Hindlimb muscle (tissue), 1 donor: ENCODE data around the gene OR2G3. TPM values are rescaled to one million over a fixed set of nuclear protein-coding genes. Genes with fewer than 3 reads are reported as not detected.
A peak's percentile ranks its signal among the peaks of the same experiment; 100 is the strongest.

Source experiments
- DNase-seq: peaks from one replicate; pipeline ENCODE4 v3.0.0-alpha.2; 2013
- polyA plus RNA-seq: library from polyadenylated mRNA; unstranded; fragments of 120-200 nt; gene quantifications from one replicate; pipeline ENCODE4 v1.2.1, GENCODE V29; 2013; ENCODE audit not compliant: insufficient read length

The OR2G3 gene
- not detected for polyA plus RNA-seq

DNA sequence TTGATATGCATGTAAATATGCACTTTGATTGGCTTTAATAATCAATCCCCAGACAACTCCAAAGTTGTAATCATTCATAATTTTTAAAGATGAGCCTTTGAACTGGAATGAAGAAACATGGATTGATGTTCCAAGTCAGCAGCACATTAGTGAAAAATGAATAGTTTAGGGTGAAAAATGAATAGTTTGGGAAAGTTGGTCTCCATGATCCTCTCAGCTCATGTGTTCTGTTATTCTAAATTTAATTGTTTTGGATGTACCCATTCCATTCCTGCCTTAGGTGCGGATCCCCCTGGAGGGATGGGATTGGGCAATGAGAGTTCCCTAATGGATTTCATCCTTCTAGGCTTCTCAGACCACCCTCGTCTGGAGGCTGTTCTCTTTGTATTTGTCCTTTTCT is at the start of gene OR2G3:
Gene OR2G3 (plus strand): TSS at position 301 of the 400 bp plus-strand sequence. CDS start 0 bp downstream, at position 301.
- DNase-seq: no peak

DNA sequence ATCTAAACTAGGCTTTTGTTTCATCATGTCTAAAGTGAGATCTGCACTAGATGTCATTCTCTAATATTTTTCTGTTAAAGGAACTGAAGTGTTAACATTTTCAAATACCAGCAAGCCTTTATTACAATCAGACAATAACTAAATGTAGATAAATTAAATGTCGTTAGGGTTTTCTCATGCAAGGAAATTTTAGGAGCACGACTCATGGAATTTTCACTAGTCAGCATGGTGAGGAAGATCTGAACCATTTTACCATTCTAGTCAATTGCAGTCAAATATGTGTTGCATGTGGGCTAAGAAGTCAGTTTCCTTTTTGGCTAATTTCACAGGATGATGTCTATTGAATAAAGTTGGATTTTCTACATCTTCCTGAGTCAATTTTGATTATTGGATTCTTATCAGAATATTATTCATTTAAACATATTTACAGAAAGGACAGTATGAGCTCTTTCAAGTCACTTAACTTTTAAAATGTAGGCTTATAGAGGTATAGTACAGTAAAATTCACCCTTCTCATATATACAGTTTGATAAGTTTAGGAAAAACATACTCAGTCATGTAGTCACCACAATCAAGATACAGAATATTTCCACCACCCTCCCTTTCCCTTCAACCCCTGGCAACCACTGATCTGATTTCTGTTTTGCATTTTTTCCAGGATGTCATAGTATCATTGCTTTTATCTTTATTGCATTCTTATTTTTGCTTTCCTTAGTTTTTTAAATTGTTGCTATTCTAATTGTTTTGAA is 47.3 kb upstream of the OR2G3 start:
- no peak for DNase-seq

DNA sequence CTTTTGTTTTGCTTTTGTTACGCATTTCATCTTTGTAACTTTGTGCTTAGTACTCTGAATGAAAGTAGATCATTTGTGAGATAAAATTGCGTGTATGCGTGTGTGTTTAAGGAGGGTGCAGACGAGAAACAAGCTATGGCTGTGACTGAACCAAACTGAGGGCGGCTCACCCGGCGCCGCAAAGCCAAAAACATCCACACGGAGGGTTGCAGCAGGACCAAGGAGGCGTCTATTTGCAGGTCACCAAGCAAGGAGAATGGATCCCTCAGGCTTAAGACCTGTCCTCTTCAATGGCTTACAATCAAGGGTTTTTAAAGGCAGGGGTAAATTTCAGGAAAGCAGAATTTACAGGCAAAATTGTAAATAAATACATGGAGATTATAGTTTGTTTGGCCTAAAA is 43.7 kb upstream of the OR2G3 start:
- no peak for DNase-seq

DNA sequence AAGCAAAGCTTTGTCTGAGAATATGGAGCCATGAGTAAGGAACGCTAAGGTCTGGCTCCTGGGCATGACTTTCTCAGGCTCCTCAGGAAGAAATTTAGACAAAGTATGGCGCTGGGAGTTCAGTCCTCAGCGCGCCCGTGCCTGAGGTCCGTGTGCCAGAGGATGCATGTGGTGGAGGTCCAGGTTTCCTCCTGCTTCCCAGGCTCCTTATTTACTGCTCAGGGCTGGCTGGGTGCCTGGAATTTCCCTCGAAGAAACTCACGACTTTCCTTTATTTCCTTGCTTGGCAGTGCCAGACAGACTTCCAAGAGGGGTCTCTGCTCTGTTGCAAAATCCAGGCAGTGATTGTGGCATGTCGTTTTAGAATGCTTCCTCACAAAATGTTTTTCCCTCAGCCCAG is 43.2 kb upstream of the OR2G3 start:
- DNase-seq: no peak

DNA sequence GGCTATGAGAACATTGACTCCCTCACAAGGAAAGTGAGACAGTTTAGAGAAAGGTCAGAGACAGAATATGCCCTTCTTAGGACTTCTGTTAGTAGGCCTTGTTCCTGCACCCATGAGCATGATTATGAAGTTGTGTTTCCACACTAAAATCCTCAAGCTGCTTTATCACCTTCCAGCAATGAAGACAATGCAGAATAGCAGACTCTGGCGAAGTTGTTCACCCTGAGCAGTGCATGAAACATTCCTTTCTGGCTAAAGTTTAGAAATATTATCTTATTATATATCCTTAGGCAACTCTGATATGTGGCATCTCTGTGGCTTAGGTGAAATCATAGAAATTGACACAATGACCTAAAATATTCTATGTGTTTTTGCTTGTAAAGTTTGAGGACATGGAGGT is 31.1 kb upstream of the OR2G3 start:
- DNase-seq: no peak

DNA sequence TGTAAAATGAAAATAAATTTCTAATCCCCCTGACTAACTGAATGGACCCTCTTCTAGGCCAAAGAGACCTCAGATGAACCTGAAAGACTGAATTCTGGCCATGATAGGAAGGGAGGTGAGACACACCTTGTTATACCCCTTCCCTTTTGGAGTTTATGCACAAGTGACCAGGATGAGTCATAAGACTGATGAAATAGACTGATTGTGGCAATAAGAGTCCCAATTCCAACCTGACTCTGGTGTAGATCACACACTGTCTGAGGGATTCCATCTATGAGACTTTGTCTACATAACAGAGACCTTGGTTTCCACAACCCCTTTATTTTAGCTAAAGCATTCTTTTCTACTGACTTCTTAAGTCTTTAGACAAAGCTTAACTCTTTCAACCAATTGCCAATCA is 30.7 kb upstream of the OR2G3 start:
- no peak for DNase-seq

DNA sequence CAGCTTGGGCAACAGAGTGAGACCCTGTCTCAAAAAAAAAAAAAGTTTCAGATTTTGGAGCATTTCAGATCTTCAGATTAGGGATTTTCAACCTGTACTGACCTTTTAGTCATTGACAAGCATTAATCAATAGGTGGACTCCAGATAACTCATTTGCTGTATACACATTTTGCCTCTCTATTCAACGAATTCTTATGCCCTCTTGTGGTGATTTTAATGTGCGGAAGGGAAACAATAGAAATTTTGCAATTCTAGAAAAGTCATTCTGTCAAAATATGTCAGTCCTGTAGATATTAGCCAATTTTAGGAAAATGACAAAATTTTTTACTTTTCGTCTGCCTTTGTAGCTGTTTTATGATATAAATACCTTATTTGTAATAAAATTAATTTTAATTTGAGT is 28.9 kb upstream of the OR2G3 start:
- DNase-seq: no peak

DNA sequence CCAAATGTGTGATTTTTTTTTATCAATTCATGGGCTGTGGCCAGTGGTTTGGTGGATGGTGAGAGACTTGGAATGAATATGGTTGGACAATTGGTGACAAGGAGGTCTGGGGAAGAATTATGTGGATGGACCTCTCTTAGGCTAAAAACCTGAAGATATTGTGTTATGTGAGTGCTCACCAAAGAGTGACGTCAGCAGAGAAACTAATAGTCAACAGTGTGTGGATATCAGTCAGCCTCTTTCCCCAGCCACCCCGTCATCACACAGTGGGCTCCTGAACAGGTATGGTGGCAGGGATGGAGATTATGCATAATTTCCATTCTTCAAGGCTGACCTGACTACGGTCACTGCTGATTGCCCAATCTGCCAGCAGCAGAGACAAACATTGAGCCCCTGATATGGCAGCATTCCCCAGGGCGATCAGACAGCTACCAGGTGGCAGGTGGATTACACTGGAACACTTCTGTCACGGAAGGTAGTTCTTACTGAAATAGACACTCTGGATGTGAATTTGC is 26.4 kb upstream of the OR2G3 start:
- no peak for DNase-seq

DNA sequence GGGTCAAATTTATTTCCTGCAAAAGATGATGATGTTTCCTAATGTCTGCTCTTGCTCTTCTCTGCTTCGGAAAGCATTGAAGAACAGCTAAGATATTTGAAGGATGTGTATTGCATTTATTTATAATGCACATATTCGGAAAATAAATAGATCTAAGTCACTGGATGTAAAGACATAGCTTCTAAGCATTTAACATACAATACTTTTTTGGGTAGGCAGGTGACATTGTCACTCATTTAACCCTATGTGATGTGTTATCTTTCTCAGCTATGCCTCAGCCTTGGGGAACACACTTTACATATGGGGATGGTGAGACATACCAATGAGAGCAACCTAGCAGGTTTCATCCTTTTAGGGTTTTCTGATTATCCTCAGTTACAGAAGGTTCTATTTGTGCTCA is 17.3 kb upstream of the OR2G3 start, which contains the start of gene OR2G2:
Gene OR2G2 (plus strand): TSS at position 301 of the 400 bp plus-strand sequence. CDS start 0 bp downstream, at position 301.
- DNase-seq: no peak

DNA sequence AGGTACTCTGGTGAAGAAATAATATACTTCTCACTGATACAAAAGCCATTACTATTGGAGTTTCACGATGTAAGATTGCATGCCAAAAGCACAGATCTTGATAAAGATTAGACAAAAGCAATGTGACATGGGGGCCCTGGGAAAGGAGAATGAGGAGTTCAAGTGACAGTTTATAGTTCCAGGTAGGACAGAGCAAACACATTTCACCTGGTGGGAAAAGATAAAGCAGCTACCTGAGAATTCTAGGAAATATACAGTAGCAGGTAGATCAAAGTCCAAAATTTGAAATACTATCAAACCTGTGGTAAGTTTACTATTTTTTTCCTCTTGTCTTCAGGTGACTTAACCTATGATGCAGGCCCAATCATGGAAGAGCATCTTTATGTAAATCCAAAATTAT is 8.0 kb downstream of the OR2G3 start:
- no peak for DNase-seq

DNA sequence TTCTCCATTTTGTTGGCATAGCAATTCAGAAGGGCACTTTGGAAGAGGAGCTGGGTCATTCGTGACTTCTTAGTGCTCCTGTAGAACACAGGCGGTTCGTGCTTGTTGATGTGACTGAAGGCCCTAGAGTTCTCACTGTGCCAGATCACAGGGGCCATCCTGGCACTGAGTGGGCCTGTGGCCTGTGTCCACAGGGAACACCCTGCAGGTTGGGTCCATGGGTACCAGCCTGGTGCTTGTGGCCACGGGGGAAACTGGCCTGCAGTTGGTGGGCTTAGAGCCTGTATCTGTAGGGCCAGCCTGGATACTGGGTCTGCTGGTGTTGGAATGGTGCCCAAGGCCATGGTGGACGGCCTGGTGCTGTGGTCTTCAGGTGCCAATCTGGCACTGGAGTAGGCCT is 9.2 kb downstream of the OR2G3 start:
- DNase-seq: no peak

DNA sequence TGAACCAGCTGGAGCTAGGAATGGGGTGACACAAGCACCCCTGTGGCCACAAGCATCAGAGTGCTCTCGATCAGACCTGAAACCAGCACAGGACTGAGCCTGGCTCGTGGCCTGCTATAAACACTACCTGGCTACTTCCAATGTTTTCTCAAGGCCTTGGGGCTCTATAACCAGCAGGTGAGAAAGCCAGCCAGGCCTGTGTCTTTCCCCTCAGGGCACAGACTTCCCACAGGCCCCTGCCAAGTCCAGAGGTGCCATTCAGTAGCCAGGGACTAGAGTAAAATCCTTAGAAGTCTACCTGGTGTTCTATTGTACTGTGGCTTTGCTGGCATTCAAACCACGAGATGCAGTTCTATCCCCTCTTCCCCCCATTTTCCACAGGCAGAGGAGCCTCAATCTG is 22.6 kb downstream of the OR2G3 start:
- DNase-seq: no peak

DNA sequence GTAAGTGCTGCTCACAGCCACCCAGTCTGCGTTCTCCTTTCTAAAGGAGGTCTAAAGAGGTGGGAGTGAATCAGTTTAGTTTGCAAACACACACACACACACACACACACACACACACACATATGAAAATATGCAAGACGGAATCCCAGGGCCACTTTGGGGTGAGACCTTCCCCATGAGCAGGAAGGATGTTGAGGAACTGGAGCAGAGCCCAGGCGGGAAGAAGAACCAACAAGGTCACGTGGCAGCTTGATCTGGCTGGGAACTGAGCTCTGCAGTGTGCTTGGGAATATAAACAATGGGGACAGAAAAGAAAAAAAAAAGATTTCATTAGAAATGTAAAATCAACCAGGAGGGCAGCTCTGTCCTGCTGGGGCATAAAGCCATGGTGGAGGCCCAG is 32.6 kb downstream of the OR2G3 start:
- no peak for DNase-seq

DNA sequence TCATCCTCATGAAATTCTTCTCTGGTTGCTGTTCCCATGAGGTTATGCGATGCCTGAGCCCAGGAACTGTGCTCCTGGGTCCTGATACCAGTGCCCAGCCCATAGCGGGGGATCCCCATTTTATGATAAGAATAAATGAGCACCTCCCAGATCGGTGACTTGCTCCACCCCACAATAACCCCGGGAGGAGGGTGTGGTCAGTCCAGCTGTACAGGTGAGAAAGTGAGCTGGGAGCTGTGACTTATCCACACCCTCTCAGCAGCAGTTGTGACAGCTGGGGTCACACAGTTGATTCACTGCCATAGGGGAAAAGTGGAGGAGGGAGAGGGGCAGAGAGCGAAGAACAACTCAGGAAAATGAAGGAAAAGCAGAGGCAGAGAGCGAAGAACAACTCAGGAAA is 33.4 kb downstream of the OR2G3 start:
- no peak for DNase-seq

DNA sequence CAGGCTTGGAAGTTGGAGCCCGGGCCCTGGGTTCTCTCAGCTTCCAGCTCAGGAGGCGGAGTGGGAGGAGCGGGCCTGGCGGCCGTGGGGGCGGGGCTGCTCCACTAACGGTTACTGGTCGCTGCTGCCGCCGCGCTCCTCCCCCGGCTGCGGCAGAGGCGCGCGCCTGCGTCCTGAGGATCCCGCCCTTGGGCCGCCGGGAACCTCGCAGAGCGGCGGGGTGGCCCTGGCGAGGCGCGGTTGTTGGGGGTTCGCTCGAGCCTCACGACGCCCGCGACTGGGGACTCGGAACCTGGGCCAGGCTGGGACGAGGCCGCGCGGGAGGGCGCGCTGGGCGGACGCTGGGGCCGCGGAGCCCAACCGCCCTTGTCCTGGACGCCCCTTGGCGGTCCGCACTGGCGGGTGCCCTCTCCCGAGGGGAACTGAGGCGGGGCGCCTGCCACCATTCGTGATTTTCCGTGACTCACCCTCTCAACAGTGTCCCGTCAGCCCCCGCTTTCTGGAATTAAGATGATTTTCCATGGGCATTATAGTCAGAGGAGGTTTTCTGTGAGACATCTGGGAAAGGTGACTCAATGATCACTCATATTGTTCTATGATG is 34.1 kb downstream of the OR2G3 start:
- DNase-seq: peak; percentile 36

DNA sequence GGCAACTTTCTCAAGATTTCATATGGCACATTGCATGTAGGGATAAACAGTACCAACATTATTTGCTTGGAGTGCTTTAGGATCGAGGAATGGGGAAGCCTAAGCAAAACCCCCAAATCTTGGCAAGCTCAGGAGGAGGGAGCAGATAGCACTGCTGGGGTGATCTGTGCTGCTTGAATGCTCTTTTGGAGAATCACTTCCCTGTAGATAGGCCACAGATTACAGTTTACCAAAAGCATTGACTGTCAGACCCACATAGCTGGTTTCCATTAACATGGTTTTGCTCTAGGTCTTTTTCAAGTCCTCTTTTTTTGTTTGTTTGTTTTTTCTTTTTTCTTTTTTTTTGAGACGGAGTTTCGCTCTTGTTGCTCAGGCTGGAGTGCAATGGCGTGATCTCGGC is 37.4 kb downstream of the OR2G3 start:
- DNase-seq: no peak

DNA sequence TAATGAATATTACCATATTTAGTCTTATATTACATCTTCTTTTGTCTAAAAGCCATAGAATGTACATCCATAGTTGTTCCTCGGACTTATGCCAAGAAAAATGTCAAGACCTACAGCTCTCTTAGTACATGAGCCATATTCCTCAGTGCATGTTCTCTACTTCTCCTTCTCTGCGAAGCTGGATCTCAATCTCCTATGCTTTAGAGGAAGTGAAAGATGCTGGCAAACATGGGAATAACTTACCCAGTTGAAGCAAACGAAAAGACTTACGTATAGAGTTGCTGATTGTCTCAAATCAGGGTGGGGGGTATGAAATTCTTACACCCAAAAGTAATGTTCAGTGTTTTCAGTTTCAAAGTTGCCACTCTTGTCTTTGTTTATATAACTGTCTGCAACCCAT is 41.5 kb downstream of the OR2G3 start:
- no peak for DNase-seq

DNA sequence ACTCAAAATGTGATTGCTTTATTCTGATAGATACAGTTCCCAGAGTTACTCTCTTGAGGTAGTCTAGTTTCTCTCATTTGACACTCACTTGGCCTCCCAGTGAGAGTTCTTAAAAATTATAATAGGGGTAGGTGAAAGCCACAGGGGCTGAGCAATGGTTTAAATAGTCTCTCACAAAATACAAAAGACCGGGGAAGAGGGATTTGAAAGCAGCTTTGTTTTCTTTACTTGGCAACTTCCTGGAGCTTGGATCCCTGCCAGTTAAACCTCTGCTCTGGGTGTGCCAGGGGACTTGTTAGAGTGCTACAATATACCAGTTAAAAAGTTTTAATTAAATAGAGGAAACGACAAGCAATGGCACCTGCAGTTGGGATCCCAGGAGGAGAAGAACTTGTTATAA is 42.5 kb downstream of the OR2G3 start:
- no peak for DNase-seq

DNA sequence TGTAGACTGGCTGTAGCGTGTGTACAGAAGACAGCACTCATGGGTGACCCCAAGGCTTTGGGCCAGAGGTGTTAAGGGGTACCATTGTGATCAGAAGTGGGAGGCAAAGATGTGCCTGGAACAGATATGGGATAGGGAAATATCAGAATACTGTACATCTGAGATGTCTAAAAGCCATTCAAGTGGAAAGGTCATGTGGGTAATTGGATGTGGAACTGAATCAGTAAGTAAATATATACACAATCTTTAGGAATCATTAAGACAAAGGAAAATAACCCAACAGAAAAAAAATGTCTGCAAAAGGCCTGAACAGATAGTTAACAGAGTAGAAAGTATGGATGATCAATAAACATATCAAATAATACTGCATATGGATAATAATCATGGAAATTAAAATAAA is 47.7 kb downstream of the OR2G3 start:
- DNase-seq: no peak

Other genes with a start within 250 kb of the OR2G3 start
- gene NLRP3, start 189.4 kb upstream of the OR2G3 start, polyA plus RNA-seq: 1.8 TPM
- not detected for gene OR2B11, start 147.5 kb upstream of the OR2G3 start, polyA plus RNA-seq
- gene OR2C3, start 69.1 kb upstream of the OR2G3 start, polyA plus RNA-seq: 0.28 TPM
- gene GCSAML, start 56.5 kb upstream of the OR2G3 start, polyA plus RNA-seq: 0.15 TPM
- gene OR2G2, start 17.2 kb upstream of the OR2G3 start, polyA plus RNA-seq: not detected
- not detected for gene OR13G1, start 74.2 kb downstream of the OR2G3 start, polyA plus RNA-seq
- gene OR6F1, start 111.1 kb downstream of the OR2G3 start, polyA plus RNA-seq: not detected
- not detected for gene OR14K1, start 133.0 kb downstream of the OR2G3 start, polyA plus RNA-seq
- not detected for gene OR14A2, start 142.6 kb downstream of the OR2G3 start, polyA plus RNA-seq
- gene OR1C1, start 155.0 kb downstream of the OR2G3 start, polyA plus RNA-seq: not detected
- gene OR14A16, start 218.5 kb downstream of the OR2G3 start, polyA plus RNA-seq: not detected
- not detected for gene OR11L1, start 236.3 kb downstream of the OR2G3 start, polyA plus RNA-seq